ENCODE results near the gene CCNI. TPM values are rescaled to one million over a fixed set of nuclear protein-coding genes. Genes with fewer than 3 reads are reported as not detected.

Gene CCNI, protein sequence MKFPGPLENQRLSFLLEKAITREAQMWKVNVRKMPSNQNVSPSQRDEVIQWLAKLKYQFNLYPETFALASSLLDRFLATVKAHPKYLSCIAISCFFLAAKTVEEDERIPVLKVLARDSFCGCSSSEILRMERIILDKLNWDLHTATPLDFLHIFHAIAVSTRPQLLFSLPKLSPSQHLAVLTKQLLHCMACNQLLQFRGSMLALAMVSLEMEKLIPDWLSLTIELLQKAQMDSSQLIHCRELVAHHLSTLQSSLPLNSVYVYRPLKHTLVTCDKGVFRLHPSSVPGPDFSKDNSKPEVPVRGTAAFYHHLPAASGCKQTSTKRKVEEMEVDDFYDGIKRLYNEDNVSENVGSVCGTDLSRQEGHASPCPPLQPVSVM
- 100 to 1,000 TPM; 212 to 217 TPM for total RNA-seq

DNA sequence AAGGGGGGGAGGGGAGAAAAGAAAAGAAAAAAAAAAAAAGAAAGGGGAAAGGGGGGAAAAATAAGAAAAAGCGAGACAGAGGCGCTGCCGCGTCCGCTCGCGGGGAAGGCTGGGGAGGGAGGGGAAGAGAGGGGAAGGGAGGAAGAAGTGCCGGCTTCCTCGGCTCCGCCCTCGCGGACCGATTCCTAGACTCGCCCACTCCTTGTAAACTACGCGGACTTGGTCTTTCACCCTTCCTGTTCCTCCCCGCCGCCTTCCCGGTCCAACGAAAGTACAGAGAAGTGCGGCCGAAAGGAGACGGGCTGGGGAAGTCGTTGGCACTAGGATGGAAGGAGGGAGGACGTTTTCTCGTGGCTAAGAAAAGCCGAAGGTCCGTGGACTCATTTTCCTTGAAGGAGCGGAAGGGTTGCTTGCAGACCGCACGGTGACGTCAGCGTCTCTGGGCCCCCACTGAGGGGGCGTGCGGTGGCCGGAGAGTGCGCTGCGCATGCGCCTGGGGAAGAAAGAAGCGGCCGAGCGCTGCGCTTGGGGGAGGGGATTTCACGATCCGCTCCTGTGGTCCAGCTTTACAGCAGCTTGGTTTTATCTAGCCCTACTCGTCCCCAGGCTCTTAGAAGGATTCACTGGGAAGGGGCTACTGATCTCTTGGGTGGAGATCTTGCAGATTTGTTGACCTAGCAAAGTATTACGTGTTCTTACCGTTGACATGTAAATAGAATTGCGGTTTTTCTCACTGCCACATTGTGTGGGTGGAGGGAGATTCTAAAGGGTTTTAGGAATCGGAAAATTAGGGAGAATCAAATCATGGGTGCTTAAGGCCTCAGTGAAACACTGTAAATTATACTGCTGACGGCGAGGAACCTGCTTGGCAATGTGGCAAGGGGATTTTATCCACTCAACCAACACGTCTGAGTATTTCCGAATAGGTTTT lies at the start of gene CCNI:
CCNI (minus strand) TSS at position 121 of the 931 bp plus-strand sequence. CDS start 9,627 bp downstream, outside the sequence.
- Mint-ChIP-seq H3K27ac (peak within 1 kb of the TSS in 1 of 2 donors; percentile 100), H3K36me3 (peaks cover 0 to 6% of the 10 kb centered on the region in 2 donors), H3K9me3 (no peaks in the 10 kb centered on the region)
- DNase-seq (ENCODE audit: low spot score in 2 of 2), result peak; percentile 85 to 96
- ATAC-seq, result peak; percentile 80 to 88

DNA sequence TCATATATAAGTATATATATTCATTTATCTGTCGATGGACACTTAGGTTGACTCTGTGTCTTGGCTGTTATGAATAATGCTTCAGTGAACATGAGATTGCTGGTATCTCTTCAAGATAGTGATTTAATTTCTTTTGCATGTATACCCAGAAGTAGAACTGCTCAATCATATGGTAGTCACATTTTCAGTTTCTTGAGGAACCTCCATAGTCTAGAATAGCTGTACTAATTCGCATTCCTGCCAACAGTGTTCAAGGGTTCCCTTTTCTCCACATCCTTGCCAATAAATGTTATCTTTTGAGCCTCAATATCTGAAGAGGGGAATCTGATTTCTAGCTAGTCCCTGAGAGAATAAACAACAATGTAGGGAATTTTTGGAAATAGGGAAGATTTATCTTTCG lies 48.8 kb upstream of the CCNI start:
- no peaks in the 10 kb centered on the region for H3K36me3 Mint-ChIP-seq
- no peak for DNase-seq (ENCODE audit: low spot score in 2 of 2)
- peaks cover 0 to 4% of the 10 kb centered on the region in 2 donors for H3K9me3 Mint-ChIP-seq
- no peak overlapping the region for H3K27ac Mint-ChIP-seq
- no peak for ATAC-seq

DNA sequence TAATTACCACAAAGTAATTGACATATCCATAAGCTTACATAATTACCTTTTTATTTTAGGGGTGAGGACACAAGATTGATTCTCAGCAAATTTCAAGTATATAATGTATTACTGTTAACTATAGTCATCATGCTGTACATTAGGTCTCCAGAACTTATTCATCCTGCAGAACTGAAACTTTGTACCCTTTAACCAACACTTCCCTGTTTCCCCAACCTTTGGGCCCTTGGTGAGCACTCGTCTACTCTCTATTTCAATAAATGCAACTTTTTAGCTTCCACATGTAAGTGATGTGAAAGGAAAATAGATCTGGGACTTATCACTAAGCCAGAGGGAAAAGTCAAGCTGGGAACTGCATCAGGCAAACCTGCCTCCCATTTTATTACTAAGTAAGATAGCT lies 47.6 kb upstream of the CCNI start:
- no peak for ATAC-seq
- Mint-ChIP-seq H3K36me3 (no peaks in the 10 kb centered on the region), H3K9me3 (no peaks in the 10 kb centered on the region), H3K27ac (no peak overlapping the region)
- DNase-seq (ENCODE audit: low spot score in 2 of 2), result no peak

DNA sequence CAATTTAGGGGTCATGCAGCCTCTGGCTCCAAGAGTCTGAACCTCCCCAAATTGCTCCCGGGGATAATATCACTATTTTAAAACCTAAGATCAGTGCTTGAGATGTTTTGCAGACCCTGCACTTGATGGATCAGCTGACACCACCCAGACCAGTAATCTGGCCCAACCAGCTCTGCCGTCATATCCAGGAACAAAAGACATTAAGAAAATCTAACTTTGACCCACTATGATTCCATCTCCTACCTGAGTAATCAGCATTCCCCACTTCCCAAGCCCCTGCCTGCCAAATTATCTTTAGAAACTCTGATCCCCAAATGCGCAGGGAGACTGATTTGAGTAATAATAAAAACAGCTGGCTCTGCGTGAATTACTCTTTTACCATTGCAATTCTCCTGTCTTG lies 46.9 kb upstream of the CCNI start:
- H3K27ac Mint-ChIP-seq, result no peak overlapping the region
- ATAC-seq, result no peak
- DNase-seq (ENCODE audit: low spot score in 2 of 2), result no peak
- no peaks in the 10 kb centered on the region for H3K36me3 Mint-ChIP-seq
- no peaks in the 10 kb centered on the region for H3K9me3 Mint-ChIP-seq

DNA sequence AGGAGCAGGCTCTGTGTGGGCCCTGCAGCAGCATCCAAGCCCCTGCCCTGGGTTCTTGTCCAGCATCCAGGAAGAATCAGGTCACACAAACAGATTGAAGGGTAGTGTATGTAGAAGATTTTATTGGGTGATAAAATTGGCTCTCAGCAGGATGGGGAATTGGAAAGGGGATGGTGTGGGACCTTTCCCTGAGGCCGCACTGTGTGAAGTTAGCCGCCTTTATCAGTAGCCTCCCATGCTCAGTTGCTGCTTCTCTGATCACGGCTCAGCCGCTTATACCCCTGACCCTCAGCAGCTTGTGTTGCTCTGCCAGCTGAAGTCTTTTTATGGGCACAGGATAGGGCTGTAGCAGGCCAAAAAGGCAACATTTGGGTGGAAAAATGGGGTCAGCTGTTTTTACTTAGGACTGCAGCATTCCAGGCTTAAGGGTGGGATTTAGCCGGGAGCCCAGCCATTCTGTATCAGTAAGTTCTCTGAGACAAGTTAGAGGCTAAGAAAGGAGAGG lies 46.0 kb upstream of the CCNI start:
- Mint-ChIP-seq H3K27ac (no peak overlapping the region), H3K9me3 (no peaks in the 10 kb centered on the region), H3K36me3 (no peaks in the 10 kb centered on the region)
- ATAC-seq (no peak), DNase-seq (ENCODE audit: low spot score in 2 of 2) (no peak)

DNA sequence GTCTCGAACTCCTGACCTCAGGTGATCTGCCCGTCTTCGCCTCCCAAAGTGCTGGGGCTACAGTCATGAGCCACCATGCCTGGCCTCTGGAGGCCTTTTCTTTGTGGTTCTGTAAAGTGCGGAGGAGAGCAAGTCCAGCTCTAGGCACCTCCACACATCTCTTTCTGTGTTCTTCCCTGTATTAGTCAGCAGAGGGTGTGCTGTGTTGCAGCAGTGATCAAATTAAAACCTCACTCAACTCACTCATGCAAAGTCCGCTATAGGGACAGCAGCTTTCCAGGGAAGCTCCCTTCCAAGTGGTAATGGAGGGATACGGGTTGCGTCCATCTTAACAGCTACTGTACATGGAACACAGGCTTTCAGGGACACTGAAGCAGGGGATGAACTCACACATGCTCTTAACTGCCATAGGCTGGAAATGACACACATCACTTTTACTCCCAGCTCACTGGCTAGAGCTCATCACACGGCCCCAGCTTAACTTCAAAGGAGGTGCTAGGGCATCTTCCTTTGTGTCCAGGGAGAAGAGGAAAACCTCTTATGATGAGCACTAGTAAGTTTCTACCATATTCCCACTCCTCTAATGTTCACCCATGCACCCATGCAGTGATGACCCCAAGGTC lies 45.2 kb upstream of the CCNI start:
- no peaks in the 10 kb centered on the region for H3K9me3 Mint-ChIP-seq
- ATAC-seq (no peak), DNase-seq (ENCODE audit: low spot score in 2 of 2) (no peak)
- H3K36me3 Mint-ChIP-seq, result no peaks in the 10 kb centered on the region
- H3K27ac Mint-ChIP-seq, result no peak overlapping the region

DNA sequence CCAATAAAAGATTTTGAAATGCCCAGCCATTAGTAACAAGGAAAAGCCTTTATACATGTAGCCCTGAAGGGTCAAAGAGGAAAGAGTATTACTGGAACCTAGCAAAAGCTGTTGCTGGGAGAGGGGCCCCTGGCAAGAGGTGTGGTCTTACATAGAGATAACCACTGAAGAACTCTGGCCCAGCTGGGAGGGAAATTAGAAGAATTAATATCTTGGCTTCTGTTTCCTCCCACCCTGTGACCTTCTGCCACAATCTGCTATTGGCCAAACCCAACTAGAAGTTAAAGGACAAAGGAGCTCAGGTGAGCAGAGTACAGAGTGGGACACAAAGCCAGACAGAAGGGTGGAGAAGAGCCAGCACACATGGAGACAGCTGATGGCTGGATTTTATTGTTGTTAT lies 41.9 kb upstream of the CCNI start:
- ATAC-seq (no peak), DNase-seq (ENCODE audit: low spot score in 2 of 2) (no peak)
- H3K9me3 Mint-ChIP-seq, result no peaks in the 10 kb centered on the region
- H3K27ac Mint-ChIP-seq, result no peak overlapping the region
- no peaks in the 10 kb centered on the region for H3K36me3 Mint-ChIP-seq

DNA sequence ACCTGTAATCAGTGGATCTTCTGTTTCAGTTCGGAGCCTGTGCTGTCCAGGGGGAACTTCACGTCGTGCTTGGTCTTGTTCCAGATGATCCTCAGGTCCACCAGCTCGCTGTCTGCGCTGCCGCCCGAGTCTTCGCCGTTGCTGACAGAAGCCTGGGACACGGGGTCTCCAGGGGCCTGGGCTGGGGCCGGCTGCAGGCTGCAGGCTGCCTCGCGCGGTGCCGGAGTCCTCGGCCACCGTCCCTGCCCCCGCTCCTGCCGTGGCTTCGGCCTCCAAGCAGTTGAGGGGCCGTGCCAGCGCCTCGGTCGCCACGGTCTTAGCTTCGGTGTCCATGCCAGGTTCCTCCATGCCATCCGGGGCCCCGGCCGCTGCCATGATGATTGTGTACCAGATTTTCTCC lies 37.3 kb upstream of the CCNI start:
- H3K27ac Mint-ChIP-seq, result no peak overlapping the region
- no peak for ATAC-seq

DNA sequence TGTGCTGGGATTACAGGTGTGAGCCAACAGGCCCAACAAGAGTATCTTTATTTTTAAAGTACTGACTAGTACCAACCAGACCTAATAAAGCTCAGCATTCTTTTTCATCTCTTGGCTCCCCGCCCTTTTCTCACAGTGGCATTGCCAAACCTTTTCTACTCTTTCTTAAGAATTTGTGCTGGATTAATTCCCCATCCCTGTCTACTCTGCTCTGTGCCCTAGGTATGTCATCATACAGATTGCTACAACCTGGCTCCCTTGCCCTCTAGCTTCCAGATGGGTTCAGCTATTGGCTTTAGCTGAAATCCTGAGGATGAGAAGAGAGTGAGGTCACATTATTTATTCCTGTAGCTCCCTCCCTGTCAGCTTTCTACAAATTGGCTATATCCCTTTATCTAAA lies 34.9 kb upstream of the CCNI start:
- DNase-seq (ENCODE audit: low spot score in 2 of 2) (no peak), ATAC-seq (no peak)
- Mint-ChIP-seq H3K36me3 (no peaks in the 10 kb centered on the region), H3K27ac (no peak overlapping the region), H3K9me3 (peaks cover 0 to 4% of the 10 kb centered on the region in 2 donors)

More for the DNA sequence above, 37.3 kb upstream of the CCNI start:
- Mint-ChIP-seq H3K36me3 (no peaks in the 10 kb centered on the region), H3K9me3 (peaks cover 0 to 1% of the 10 kb centered on the region in 2 donors)
- DNase-seq (ENCODE audit: low spot score in 2 of 2), result no peak

DNA sequence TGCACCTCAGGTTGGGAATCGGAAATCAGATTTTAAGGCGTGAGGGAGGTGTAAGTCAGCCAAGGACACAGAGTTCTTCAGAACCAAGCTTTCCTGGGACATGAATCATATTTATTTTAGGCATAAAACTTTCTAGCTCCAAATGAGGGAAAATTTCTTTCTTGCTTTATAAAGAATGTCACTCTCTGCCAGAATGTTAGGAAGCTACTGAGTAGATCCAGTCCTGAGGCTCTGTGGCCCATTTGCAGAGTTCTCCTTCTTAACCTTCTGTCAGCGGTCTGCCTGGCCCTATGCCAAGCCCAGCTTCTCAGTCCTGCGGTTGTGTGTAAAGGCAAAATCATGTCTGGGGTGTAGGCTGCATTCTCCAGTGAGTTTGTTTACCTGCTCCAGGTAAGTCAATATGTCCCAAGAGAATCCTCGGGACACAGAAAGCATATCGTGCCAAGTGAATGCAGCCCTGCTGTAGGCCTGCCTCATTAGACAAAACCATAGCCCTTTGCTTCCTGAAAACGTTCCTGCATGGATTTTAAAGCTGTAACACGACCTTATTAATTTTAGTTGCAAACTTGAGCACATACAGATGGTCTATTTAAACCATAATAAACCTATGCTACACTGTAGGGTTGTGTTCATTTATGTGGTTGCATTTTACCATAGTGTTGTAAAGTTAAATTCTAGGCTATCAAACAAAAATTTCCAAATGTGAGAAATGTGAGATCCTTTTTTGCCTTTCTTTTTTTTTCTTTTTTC lies 29.2 kb upstream of the CCNI start:
- peaks cover 0 to 4% of the 10 kb centered on the region in 2 donors for H3K9me3 Mint-ChIP-seq
- no peak for DNase-seq (ENCODE audit: low spot score in 2 of 2)

DNA sequence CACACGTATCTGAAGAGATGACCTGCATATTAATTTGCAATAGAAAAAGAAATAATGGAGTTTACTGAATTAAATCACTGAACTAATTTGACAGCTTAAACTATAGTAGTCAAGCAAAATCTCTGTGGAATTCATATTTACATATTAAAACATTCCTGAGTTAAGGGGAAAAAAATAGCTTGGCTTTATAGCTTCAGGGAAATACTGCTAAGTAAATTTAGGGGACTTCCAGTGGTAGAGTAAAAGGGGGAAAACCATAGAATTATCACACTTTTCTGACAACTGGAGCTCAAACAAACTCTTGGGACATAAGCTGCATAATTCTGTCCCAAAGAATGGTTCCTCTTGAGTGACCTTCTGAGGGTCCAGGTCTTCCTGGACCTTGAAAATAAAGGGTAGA lies 28.6 kb upstream of the CCNI start:
- Mint-ChIP-seq H3K27ac (no peak overlapping the region), H3K9me3 (peaks cover 0 to 4% of the 10 kb centered on the region in 2 donors), H3K36me3 (no peaks in the 10 kb centered on the region)
- ATAC-seq (no peak), DNase-seq (ENCODE audit: low spot score in 2 of 2) (no peak)

More for the DNA sequence above, 29.2 kb upstream of the CCNI start:
- no peak for ATAC-seq
- Mint-ChIP-seq H3K36me3 (no peaks in the 10 kb centered on the region), H3K27ac (no peak overlapping the region)

DNA sequence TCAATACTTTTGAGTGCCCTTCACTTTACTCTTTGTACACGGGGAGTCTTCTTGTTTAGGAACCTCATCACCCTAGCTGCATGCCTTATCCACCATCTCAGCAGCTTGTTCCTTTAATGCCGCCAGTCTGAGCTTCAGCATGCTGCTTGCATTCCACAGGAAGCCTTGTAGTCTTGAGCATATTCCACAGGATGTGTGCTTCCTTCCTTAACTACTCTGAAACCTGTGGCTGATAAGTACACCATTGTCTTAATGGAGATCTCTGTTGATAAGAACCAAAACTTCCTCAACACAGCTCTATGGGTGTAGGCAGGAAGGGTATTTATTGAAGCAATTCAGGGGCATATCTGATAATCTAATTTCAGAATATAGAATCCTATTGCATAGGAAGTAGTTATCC lies 24.4 kb upstream of the CCNI start:
- H3K36me3 Mint-ChIP-seq, result no peaks in the 10 kb centered on the region
- no peaks in the 10 kb centered on the region for H3K9me3 Mint-ChIP-seq
- H3K27ac Mint-ChIP-seq, result no peak overlapping the region
- DNase-seq (ENCODE audit: low spot score in 2 of 2) (no peak), ATAC-seq (no peak)

DNA sequence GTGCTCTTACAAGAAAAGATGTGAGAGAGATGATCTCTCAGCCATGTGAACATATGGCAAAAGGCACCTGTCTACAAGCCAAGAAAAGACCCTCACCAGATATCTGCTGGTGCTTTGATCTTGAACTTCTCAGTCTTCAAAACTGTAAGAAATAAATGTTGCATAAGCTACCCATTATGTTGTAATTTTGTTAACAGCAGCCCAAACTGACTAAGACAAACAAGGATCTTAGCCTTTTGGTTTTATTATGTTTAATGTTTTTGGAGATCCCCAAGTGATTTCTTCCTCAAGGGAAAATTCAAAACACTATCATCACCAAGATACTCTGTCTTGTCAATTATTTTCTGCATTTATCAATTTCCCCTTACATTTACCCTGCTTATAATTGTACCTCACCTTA lies 21.8 kb upstream of the CCNI start:
- no peaks in the 10 kb centered on the region for H3K36me3 Mint-ChIP-seq
- H3K27ac Mint-ChIP-seq, result no peak overlapping the region
- ATAC-seq, result no peak

DNA sequence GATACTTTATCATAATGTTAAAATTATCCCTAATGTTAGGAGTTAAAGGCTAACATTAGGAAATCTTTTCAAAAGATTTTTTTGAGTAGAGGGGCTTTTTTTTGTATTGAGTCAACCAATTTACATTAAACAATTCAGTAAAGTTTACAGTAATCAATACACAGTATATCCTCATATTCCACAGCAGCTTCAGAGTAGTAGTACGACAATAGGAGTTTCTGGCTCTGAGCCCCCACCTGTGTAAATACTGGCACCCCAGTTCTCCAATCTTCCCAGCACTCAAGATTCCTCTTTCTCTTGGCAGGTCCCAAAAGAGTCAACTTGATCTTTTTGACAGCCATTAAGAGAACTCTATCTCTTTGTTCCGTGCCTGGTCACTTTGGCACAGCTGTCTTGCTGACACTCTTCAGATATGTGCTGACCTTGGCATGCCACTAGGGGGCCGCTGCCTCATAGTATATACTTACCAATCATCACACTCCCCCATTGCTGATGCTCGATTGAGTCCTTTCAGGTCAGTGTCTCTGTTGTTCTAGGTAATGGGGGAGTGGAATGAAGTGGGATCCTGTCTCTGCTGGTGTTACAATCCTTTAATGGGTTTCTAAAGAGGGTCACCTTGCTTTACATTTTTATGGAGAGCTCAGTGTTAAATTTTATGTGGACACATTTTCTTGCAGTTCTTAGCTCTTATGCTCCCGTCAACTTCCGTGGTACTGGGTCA lies 19.5 kb upstream of the CCNI start:
- Mint-ChIP-seq H3K27ac (no peak overlapping the region), H3K36me3 (no peaks in the 10 kb centered on the region), H3K9me3 (no peaks in the 10 kb centered on the region)
- peak; percentile 62 to 65 for DNase-seq (ENCODE audit: low spot score in 2 of 2)
- ATAC-seq, result peak; percentile 98 to 100

More for the DNA sequence above, 21.8 kb upstream of the CCNI start:
- DNase-seq (ENCODE audit: low spot score in 2 of 2), result no peak
- H3K9me3 Mint-ChIP-seq, result no peaks in the 10 kb centered on the region

DNA sequence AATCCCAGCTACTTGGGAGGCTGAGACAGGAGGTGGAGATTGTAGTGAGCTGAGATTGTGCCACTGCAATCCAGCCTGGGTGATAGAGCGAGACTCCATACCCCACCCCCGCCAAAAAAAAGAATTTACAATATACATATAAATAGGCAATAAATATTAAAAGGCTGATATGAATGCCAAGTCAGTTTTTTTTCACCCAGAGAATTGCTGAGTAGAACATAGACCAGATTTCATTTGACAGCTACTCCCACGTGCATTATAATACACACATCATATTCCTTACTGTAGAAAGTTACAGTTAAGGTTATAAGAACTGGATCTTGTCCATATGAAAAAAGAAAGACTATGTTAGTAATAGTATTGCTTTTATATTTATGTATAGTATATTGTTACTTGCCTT lies 18.7 kb upstream of the CCNI start:
- H3K27ac Mint-ChIP-seq, result no peak overlapping the region
- no peaks in the 10 kb centered on the region for H3K36me3 Mint-ChIP-seq
- DNase-seq (ENCODE audit: low spot score in 2 of 2), result no peak
- ATAC-seq, result no peak
- H3K9me3 Mint-ChIP-seq, result no peaks in the 10 kb centered on the region

DNA sequence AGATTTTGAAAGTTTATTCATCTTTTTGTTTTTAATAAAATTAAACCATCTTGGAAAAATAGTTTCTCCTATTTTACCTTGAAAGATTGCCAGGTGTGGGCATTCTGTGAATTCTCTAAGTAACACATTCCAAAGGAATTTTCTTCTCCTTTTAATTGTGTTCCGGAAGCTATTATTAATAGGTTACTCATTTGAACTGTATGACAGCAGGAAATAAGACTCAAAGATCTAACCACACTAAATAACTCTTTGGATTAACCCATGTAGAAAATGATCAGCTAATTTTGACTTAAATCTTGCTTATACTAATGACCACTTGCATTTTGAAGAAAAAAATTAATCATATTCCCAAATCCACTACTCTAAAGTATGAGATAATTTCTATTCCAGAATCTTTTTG lies 17.6 kb upstream of the CCNI start:
- ATAC-seq, result no peak
- no peak overlapping the region for H3K27ac Mint-ChIP-seq
- DNase-seq (ENCODE audit: low spot score in 2 of 2), result no peak
- H3K9me3 Mint-ChIP-seq, result no peaks in the 10 kb centered on the region
- H3K36me3 Mint-ChIP-seq, result no peaks in the 10 kb centered on the region
